HEK293 (cell line): Measurements from ENCODE around the gene BABAM1.

Experiments used
- EGR2 ChIP-seq: fragments of 450-650 bp; formaldehyde crosslinking; IDR thresholded peaks from 2 replicates; pipeline ENCODE4 v1.5.1; 2016; ENCODE audit warnings: low read depth, missing biosample characterization, missing genetic modification characterization
- KLF9 ChIP-seq: fragments of 450-650 bp; formaldehyde crosslinking; IDR thresholded peaks from 2 replicates; pipeline ENCODE4 v1.5.1; 2016; ENCODE audit warnings: missing biosample characterization, missing genetic modification characterization, low read depth
- PATZ1 ChIP-seq: fragments of 450-650 bp; formaldehyde crosslinking; IDR thresholded peaks from 2 replicates; pipeline ENCODE4 v1.5.1; 2016; ENCODE audit warnings: missing biosample characterization, missing genetic modification characterization
- PRDM4 ChIP-seq: fragments of 450-650 bp; formaldehyde crosslinking; IDR thresholded peaks from 2 replicates; pipeline ENCODE4 v1.5.1; 2017; ENCODE audit warnings: missing biosample characterization, missing genetic modification characterization
- SCRT1 ChIP-seq: fragments of 450-650 bp; formaldehyde crosslinking; IDR thresholded peaks from 2 replicates; pipeline ENCODE4 v1.5.1; 2016; ENCODE audit warnings: missing biosample characterization, missing genetic modification characterization, borderline replicate concordance
- SP7 ChIP-seq: fragments of 450-650 bp; formaldehyde crosslinking; IDR thresholded peaks from 2 replicates; pipeline ENCODE4 v1.5.1; 2016; ENCODE audit warnings: missing biosample characterization, missing genetic modification characterization
- WT1 ChIP-seq: fragments of 450-650 bp; formaldehyde crosslinking; IDR thresholded peaks from 2 replicates; pipeline ENCODE4 v1.5.1; 2016; ENCODE audit warnings: missing biosample characterization, missing genetic modification characterization
- ZFHX2 ChIP-seq: fragments of 450-650 bp; formaldehyde crosslinking; conservative IDR thresholded peaks from 2 replicates; pipeline ENCODE4 v1.5.1; 2016; ENCODE audit warnings: missing biosample characterization, missing genetic modification characterization
- ZFP41 ChIP-seq: fragments of 450-650 bp; formaldehyde crosslinking; IDR thresholded peaks from 2 replicates; pipeline ENCODE4 v1.5.1; 2016; ENCODE audit warnings: missing biosample characterization, missing genetic modification characterization, borderline replicate concordance
- ZIC2 ChIP-seq: fragments of 450-650 bp; formaldehyde crosslinking; IDR thresholded peaks from 2 replicates; pipeline ENCODE4 v1.5.1; 2016; ENCODE audit warnings: missing biosample characterization, missing genetic modification characterization
- ZNF10 ChIP-seq: fragments of 450-650 bp; formaldehyde crosslinking; IDR thresholded peaks from 2 replicates; pipeline ENCODE4 v1.5.1; 2017; ENCODE audit warnings: missing biosample characterization, missing genetic modification characterization
- ZNF121 ChIP-seq: fragments of 450-650 bp; formaldehyde crosslinking; IDR thresholded peaks from 2 replicates; pipeline ENCODE4 v1.5.1; 2016; ENCODE audit warnings: missing biosample characterization, missing genetic modification characterization
- ZNF138 ChIP-seq: fragments of 450-650 bp; formaldehyde crosslinking; IDR thresholded peaks from 2 replicates; pipeline ENCODE4 v1.5.1; 2016; ENCODE audit warnings: missing biosample characterization, missing genetic modification characterization, borderline replicate concordance
- ZNF169 ChIP-seq: fragments of 450-650 bp; formaldehyde crosslinking; IDR thresholded peaks from 2 replicates; pipeline ENCODE4 v1.5.1; 2016; ENCODE audit warnings: missing biosample characterization, missing genetic modification characterization
- ZNF202 ChIP-seq: fragments of 450-650 bp; formaldehyde crosslinking; IDR thresholded peaks from 2 replicates; pipeline ENCODE4 v1.5.1; 2016; ENCODE audit warnings: missing biosample characterization, missing genetic modification characterization, borderline replicate concordance
- ZNF223 ChIP-seq: fragments of 450-650 bp; formaldehyde crosslinking; IDR thresholded peaks from 2 replicates; pipeline ENCODE4 v1.5.1; 2016; ENCODE audit warnings: missing biosample characterization, missing genetic modification characterization
- ZNF362 ChIP-seq: fragments of 450-650 bp; formaldehyde crosslinking; IDR thresholded peaks from 2 replicates; pipeline ENCODE4 v1.5.1; 2016; ENCODE audit warnings: missing biosample characterization, missing genetic modification characterization
- ZNF423 ChIP-seq: fragments of 450-650 bp; formaldehyde crosslinking; IDR thresholded peaks from 2 replicates; pipeline ENCODE4 v1.5.1; 2016; ENCODE audit warnings: missing biosample characterization, missing genetic modification characterization
- ZNF449 ChIP-seq: fragments of 450-650 bp; formaldehyde crosslinking; IDR thresholded peaks from 2 replicates; pipeline ENCODE4 v1.5.1; 2017; ENCODE audit warnings: missing biosample characterization, mild to moderate bottlenecking, missing genetic modification characterization, moderate library complexity
- ZNF48 ChIP-seq: fragments of 450-650 bp; formaldehyde crosslinking; IDR thresholded peaks from 2 replicates; pipeline ENCODE4 v1.5.1; 2016; ENCODE audit warnings: missing biosample characterization, missing genetic modification characterization
- ZNF514 ChIP-seq: fragments of 450-650 bp; formaldehyde crosslinking; IDR thresholded peaks from 2 replicates; pipeline ENCODE4 v1.5.1; 2016; ENCODE audit warnings: missing biosample characterization, missing genetic modification characterization
- ZNF544 ChIP-seq: fragments of 450-650 bp; formaldehyde crosslinking; IDR thresholded peaks from 2 replicates; pipeline ENCODE4 v1.5.0; 2017; ENCODE audit warnings: missing biosample characterization, missing genetic modification characterization
- ZNF600 ChIP-seq: fragments of 450-650 bp; formaldehyde crosslinking; IDR thresholded peaks from 2 replicates; pipeline ENCODE4 v1.5.1; 2016; ENCODE audit warnings: missing biosample characterization, missing genetic modification characterization
- ZNF654 ChIP-seq: fragments of 450-650 bp; formaldehyde crosslinking; IDR thresholded peaks from 2 replicates; pipeline ENCODE4 v1.5.1; 2016; ENCODE audit warnings: low read depth, missing biosample characterization, missing genetic modification characterization
- ZNF670 ChIP-seq: fragments of 450-650 bp; formaldehyde crosslinking; IDR thresholded peaks from 2 replicates; pipeline ENCODE4 v1.5.1; 2016; ENCODE audit warnings: missing biosample characterization, missing genetic modification characterization, low read depth
- ZNF692 ChIP-seq: fragments of 450-650 bp; formaldehyde crosslinking; IDR thresholded peaks from 2 replicates; pipeline ENCODE4 v1.5.1; 2016; ENCODE audit warnings: missing biosample characterization, missing genetic modification characterization
- ZNF707 ChIP-seq: fragments of 450-650 bp; formaldehyde crosslinking; IDR thresholded peaks from 2 replicates; pipeline ENCODE4 v1.5.1; 2016; ENCODE audit warnings: missing biosample characterization, missing genetic modification characterization
- ZNF76 ChIP-seq: fragments of 450-650 bp; formaldehyde crosslinking; IDR thresholded peaks from 2 replicates; pipeline ENCODE4; 2016; ENCODE audit warnings: low read depth, missing biosample characterization, missing genetic modification characterization, borderline replicate concordance
- ZNF791 ChIP-seq: fragments of 450-650 bp; formaldehyde crosslinking; IDR thresholded peaks from 2 replicates; pipeline ENCODE4 v1.5.1; 2016; ENCODE audit warnings: missing biosample characterization, missing genetic modification characterization
- ZNF843 ChIP-seq: fragments of 450-650 bp; formaldehyde crosslinking; IDR thresholded peaks from 2 replicates; pipeline ENCODE4 v1.5.1; 2016; ENCODE audit warnings: missing biosample characterization, missing genetic modification characterization
- ZSCAN16 ChIP-seq: fragments of 450-650 bp; formaldehyde crosslinking; IDR thresholded peaks from 2 replicates; pipeline ENCODE4 v1.5.1; 2016; ENCODE audit warnings: missing biosample characterization, missing genetic modification characterization

The BABAM1 gene

GRCh38 chr19:17226002-17226933, 41.0 kb upstream of the BABAM1 start, which contains the start of gene OCEL1 (continued):
- TF ChIP-seq ZNF76 (tag by site-specific recombination) (peak; percentile 59; the same call in 1 of the 2 replicates), ZNF223 (tag by site-specific recombination) (no peak), ZNF654 (tag by site-specific recombination) (no peak), ZNF514 (tag by site-specific recombination) (no peak), ZNF791 (no peak), ZNF10 (tag by site-specific recombination) (no peak), ZNF707 (tag by site-specific recombination) (no peak), ZNF202 (tag by site-specific recombination) (no peak), ZNF362 (tag by site-specific recombination) (no peak), ZNF544 (tag by site-specific recombination) (no peak), ZNF670 (tag by site-specific recombination) (no peak), ZIC2 (tag by site-specific recombination) (peak; percentile 67), ZFP41 (tag by site-specific recombination) (no peak), ZNF48 (no peak), PRDM4 (tag by site-specific recombination) (no peak), EGR2 (tag by site-specific recombination) (peak; percentile 81), ZFHX2 (tag by site-specific recombination) (peak; percentile 88), PATZ1 (peak; percentile 70), WT1 (tag by site-specific recombination) (no peak), ZNF843 (tag by site-specific recombination) (no peak), ZNF423 (no peak), ZNF138 (tag by site-specific recombination) (no peak), KLF9 (peak; percentile 63), ZSCAN16 (tag by site-specific recombination) (no peak), ZNF692 (tag by site-specific recombination) (no peak), ZNF121 (tag by site-specific recombination) (no peak), SCRT1 (tag by site-specific recombination) (no peak), ZNF449 (tag by site-specific recombination) (peak; percentile 30), ZNF600 (peak; percentile 79), ZNF169 (tag by site-specific recombination) (no peak), SP7 (peak; percentile 75)
